GM21515 (cell line): ENCODE measurements around the gene NT5DC4.
A peak's percentile ranks its signal among the peaks of the same experiment; 100 is the strongest.

Experiments used
- ATAC-seq: cut with Tn5 transposase; IDR thresholded peaks from one replicate; pipeline ENCODE4 v1.9.1; 2021; ENCODE audit not compliant: unreplicated experiment

NT5DC4 gene

GRCh38 chr2:112782234-112782799 is 61.5 kb downstream of the NT5DC4 start:
- peak; percentile 87 for ATAC-seq

DNA sequence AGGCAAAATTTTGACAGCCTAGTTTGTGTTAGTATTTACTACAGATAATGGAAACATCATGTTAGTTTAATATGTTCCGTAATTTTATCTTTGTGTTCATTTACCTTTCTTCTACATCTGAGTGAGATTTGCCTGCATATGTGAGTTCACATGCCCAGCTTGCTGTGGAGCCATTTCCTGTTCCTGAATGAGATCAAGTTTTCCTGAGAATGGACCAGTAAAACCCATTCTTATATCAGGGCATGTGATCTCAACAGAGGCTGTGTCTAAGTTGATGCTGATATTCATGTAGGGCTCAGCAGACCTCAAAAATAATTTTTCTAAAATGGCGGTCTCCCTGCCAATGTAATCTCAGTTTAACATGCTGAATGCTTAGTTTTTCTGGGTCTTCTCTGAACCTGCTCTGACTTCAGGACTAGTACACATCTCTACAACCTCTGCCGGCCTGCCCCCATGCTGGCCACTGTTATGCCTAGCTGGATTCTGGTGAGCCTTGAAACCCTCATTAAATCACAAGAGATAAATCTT is 62.4 kb downstream of the NT5DC4 start:
- ATAC-seq: no peak

DNA sequence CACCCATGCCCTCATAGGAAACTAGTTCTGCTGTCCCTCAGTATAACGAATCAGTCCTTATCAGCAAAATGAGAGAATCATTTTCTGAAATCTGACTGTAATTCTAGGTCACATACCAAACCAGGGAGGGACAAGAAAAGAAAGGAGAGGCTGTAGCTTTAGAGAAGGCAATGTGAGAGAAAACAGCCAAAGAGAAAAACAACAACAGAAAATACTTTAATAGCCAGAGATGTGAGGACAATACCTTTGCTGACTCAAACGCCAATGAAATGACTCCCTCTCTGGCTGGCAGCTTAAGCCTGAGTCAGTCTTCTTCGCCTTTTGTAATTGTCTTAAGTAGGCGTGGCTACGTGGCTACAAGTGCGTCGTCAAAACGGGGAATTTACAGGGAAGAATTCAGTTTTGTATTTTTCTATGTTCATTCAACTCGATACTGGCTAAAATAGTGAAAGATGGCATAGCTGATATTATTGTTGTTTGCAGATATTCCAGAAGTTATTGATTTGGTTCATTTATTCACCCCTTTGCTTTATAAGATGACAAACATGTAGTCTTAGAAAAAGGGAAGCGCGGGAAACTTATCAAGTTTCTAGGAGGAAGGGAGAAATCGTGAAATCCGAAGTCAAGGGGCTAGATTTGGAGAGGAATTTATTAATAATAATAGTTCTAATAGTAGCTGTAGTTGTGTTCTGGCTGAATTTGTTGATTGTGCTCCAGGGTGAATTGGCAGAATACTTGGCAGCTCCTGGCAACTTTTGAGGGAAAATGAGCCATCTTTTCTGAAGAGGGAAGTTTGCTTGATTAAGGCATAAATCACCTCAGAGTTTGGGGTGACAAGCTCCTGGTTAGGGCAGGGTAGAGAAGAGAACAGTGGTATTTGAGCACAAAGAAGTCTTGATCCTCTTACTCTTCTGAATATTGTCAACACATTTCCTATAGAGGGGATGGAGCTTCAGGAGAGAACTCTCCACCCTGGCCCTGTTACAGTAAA is 63.7 kb downstream of the NT5DC4 start, which contains the start of gene IL1A:
IL1A (minus strand) TSS at position 295 of the 991 bp plus-strand sequence. CDS start 723 bp downstream, outside the sequence.
- ATAC-seq: no peak

DNA sequence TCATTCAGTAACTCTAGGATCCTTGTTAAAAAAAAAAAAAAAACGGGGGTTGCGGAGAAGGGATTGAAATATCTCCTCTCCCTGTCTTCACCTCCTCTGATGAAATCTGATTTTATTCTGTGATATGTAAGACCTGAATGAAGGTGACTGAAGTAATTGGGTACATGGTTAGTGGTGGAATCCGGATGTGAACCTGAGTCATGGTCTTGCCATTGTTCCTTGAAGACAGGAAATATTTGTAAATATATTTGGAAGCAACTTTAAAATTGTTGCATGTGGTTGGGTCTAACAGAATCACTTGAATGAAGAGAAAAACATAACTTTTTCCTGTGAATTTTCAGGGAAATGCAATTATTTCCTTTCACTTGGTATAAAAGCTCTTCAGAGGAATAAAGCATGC is 66.5 kb downstream of the NT5DC4 start:
- ATAC-seq: no peak

DNA sequence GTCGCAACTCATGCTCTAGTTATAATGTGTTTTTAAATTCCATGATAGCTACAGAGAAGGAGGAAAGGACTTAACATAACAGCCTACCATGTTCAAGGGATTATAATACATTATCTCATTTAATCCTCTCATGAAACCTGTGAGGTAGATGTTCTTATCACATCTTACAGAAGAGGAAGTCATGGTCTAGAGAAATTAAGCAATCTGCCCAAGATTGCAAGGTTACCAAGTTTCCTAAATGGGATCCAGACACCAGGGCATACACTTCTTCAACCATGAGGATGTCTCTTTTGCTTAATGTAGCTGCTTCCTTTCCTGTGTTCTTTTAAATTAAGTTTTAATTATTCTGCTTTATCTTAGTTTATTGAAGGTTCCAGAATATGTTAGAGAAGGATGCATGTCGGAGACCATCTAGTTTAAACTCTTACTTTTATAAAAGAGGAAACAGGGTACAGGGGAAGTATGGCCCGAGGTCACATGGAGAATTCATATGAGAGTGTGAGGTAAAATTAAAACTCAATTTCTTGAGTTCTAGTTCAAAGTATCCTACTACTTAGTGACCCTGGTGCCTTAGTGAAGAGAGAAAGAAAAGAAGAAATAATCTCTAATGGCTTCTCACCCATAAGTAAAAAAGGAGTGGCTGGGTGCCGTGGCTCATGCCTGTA is 67.0 kb downstream of the NT5DC4 start:
- no peak for ATAC-seq

DNA sequence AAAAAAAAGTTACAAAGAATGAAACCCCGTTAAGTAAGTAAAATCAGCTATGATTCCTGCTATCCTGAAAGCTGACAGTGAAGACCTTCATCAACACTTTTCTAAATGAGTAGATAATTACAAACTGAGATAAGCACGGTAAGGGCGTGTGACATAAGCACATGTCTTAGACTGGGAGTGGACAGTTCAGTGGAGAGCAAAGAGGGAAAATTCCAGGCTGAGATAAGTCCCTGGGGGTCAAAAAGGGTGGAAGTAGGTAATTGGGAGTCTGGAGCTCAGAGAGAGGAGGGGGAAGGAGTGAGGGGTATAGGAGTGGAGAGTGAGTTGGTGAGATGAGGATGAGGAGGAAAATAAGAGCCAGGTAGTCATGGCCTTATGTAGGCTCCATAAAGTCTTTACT is 67.8 kb downstream of the NT5DC4 start:
- no peak for ATAC-seq
